Measurements from ENCODE around the gene CARD11. TPM values are rescaled to one million over a fixed set of nuclear protein-coding genes. Genes with fewer than 3 reads are reported as not detected.

Gene CARD11
- total and polyA plus RNA-seq, 7 experiments from 2014 or later: 13.3 to 136 (median 113) TPM

DNA sequence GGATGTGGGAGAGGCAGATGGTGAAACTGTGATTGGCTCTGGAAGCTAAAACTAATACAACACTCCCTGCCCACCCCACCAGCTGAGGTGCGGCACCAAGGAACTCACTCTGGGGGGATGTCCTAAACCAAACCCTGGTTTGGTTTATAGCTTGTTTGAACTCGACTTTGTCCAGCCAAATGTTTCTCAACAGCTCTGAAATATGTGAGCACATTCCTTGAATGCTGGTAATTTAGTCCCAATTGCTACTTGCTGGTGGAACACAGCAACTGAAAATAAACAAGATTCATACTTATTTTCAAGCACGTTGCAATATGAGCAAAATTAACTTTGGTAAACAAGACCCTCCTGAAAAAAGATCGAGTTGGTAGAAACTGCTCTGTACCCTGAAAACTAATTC lies 39.7 kb upstream of the CARD11 start:
- intact Hi-C loops (cut with micrococcal nuclease): no loop called here
- H3K27me3 ChIP-seq (ENCODE audit: control insufficient read depth in 2 of 2, insufficient read depth in 2 of 2, low read length in 2 of 2): no peaks in the 10 kb centered on the region
- CTCF ChIA-PET: interaction anchor here (1.3 kb wide), 1 partner anchor 72 kb away, joined by 3 read pairs; no protein-coding TSS in a partner anchor
- no peaks in the 10 kb centered on the region for H3K9me3 ChIP-seq (ENCODE audit: control insufficient read depth in 2 of 3, low read length in 3 of 3)
- peaks cover 0 to 2% (median 0%) of the 10 kb centered on the region in 5 donors for H3K27me3 Mint-ChIP-seq
- no peak overlapping the region for H3K4me3 ChIP-seq (ENCODE audit: low read length)
- H3K4me1 ChIP-seq (ENCODE audit: control insufficient read depth in 2 of 2, insufficient read depth in 2 of 2, low read length in 2 of 2): no peaks in the 10 kb centered on the region
- H3K4me1 Mint-ChIP-seq: peaks cover 0 to 13% (median 2%) of the 10 kb centered on the region in 7 donors
- DNase-seq: no peak
- H3K9me3 Mint-ChIP-seq: peaks cover 0 to 6% (median 0%) of the 10 kb centered on the region in 11 donors
- ATAC-seq: no peak
- H3K27ac Mint-ChIP-seq: no peak overlapping the region
- POLR2A ChIA-PET: interaction anchor here (1.4 kb wide), 1 partner anchor 37 kb away, joined by 3 read pairs; no protein-coding TSS in a partner anchor
- peaks cover 0 to 2% (median 0%) of the 10 kb centered on the region in 5 donors for H3K36me3 Mint-ChIP-seq
- H3K4me3 Mint-ChIP-seq: no peak overlapping the region
- no peaks in the 10 kb centered on the region for H3K36me3 ChIP-seq (ENCODE audit: control insufficient read depth in 2 of 3, insufficient read depth in 3 of 3, low read length in 3 of 3)
- no peak overlapping the region for H3K27ac ChIP-seq (ENCODE audit: low read depth, low read length)

DNA sequence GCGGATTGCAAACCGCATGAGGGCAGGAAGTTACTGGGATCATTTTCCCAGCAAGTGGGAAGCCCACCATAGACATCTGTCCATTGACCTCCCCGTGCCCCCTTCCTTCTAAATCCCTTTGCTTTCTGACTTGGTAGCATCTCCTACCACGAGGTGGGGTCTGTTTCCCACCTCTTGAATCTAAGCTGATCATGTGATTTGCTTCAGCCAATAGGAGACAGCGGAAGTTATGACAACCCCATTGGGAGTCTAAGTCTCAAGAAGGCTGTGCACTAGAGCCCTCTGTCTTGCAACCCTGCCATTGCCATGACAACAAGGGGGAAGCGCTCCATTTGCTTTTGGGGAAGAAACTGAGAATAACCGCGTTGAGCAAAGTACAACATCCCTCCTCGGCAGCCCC lies 39.2 kb upstream of the CARD11 start:
- ChIA-PET POLR2A (no interaction called here), CTCF (no interaction called here)
- no peak overlapping the region for H3K27ac Mint-ChIP-seq
- DNase-seq (no peak), ATAC-seq (no peak)
- H3K4me1 ChIP-seq (ENCODE audit: control insufficient read depth in 2 of 2, insufficient read depth in 2 of 2, low read length in 2 of 2): no peaks in the 10 kb centered on the region
- H3K9me3 Mint-ChIP-seq: peaks cover 0 to 6% (median 0%) of the 10 kb centered on the region in 11 donors
- H3K9me3 ChIP-seq (ENCODE audit: control insufficient read depth in 2 of 3, low read length in 3 of 3): no peaks in the 10 kb centered on the region
- H3K4me3 ChIP-seq (ENCODE audit: low read length): no peak overlapping the region
- H3K27me3 Mint-ChIP-seq: peaks cover 0 to 2% (median 0%) of the 10 kb centered on the region in 5 donors
- intact Hi-C loops (cut with micrococcal nuclease): no loop called here
- no peaks in the 10 kb centered on the region for H3K27me3 ChIP-seq (ENCODE audit: control insufficient read depth in 2 of 2, insufficient read depth in 2 of 2, low read length in 2 of 2)
- H3K27ac ChIP-seq (ENCODE audit: low read depth, low read length): no peak overlapping the region
- no peaks in the 10 kb centered on the region for H3K36me3 ChIP-seq (ENCODE audit: control insufficient read depth in 2 of 3, insufficient read depth in 3 of 3, low read length in 3 of 3)
- H3K4me1 Mint-ChIP-seq: peaks cover 0 to 13% (median 2%) of the 10 kb centered on the region in 7 donors
- peaks cover 0 to 2% (median 0%) of the 10 kb centered on the region in 5 donors for H3K36me3 Mint-ChIP-seq
- no peak overlapping the region for H3K4me3 Mint-ChIP-seq

GRCh38 chr7:3082386-3082785 lies 38.7 kb upstream of the CARD11 start:
- intact Hi-C loops (cut with micrococcal nuclease): no loop called here
- H3K36me3 Mint-ChIP-seq: peaks cover 0 to 2% (median 0%) of the 10 kb centered on the region in 5 donors
- peaks cover 0 to 13% (median 2%) of the 10 kb centered on the region in 7 donors for H3K4me1 Mint-ChIP-seq
- ChIA-PET CTCF (no interaction called here), POLR2A (no interaction called here)
- no peak overlapping the region for H3K4me3 ChIP-seq (ENCODE audit: low read length)
- no peaks in the 10 kb centered on the region for H3K27me3 ChIP-seq (ENCODE audit: control insufficient read depth in 2 of 2, insufficient read depth in 2 of 2, low read length in 2 of 2)
- H3K9me3 Mint-ChIP-seq: peaks cover 0 to 6% (median 0%) of the 10 kb centered on the region in 11 donors
- no peaks in the 10 kb centered on the region for H3K9me3 ChIP-seq (ENCODE audit: control insufficient read depth in 2 of 3, low read length in 3 of 3)
- no peaks in the 10 kb centered on the region for H3K36me3 ChIP-seq (ENCODE audit: control insufficient read depth in 2 of 3, insufficient read depth in 3 of 3, low read length in 3 of 3)
- H3K27ac Mint-ChIP-seq: no peak overlapping the region
- no peak for ATAC-seq
- H3K27ac ChIP-seq (ENCODE audit: low read depth, low read length): no peak overlapping the region
- H3K27me3 Mint-ChIP-seq: no peaks in the 10 kb centered on the region
- no peak overlapping the region for H3K4me3 Mint-ChIP-seq
- no peaks in the 10 kb centered on the region for H3K4me1 ChIP-seq (ENCODE audit: control insufficient read depth in 2 of 2, insufficient read depth in 2 of 2, low read length in 2 of 2)
- DNase-seq: no peak

DNA sequence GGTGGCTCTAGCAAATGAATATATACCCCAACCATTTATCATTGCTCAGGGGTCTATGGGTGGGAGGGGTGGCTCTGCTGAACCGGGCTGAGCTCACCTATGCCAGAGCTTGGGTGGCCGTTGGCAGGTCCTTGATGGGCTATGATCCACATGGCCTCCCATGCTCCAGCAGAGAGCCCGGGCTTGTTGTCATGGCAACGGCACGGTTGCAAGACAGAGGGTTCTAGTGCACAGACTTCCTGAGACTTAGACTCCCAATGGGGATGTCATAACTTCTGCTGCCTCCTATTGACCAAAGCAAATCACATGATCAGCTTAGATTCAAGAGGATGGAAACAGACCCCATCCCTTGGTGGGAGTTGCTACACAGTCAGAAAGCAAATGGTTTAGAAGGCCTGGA lies 36.4 kb upstream of the CARD11 start:
- Histone ChIP-seq H3K27ac (ENCODE audit: low read depth, low read length) (no peak overlapping the region), H3K9me3 (ENCODE audit: control insufficient read depth in 2 of 3, low read length in 3 of 3) (peaks cover 0 to 4% (median 0%) of the 10 kb centered on the region in 3 experiments), H3K4me1 (ENCODE audit: control insufficient read depth in 2 of 2, insufficient read depth in 2 of 2, low read length in 2 of 2) (no peaks in the 10 kb centered on the region), H3K36me3 (ENCODE audit: control insufficient read depth in 2 of 3, insufficient read depth in 3 of 3, low read length in 3 of 3) (no peaks in the 10 kb centered on the region), H3K4me3 (ENCODE audit: low read length) (no peak overlapping the region), H3K27me3 (ENCODE audit: control insufficient read depth in 2 of 2, insufficient read depth in 2 of 2, low read length in 2 of 2) (no peaks in the 10 kb centered on the region)
- DNase-seq: no peak
- ChIA-PET POLR2A (no interaction called here), CTCF (no interaction called here)
- Mint-ChIP-seq H3K4me3 (no peak overlapping the region), H3K27ac (no peak overlapping the region), H3K4me1 (peaks cover 0 to 7% (median 0%) of the 10 kb centered on the region in 7 donors), H3K27me3 (no peaks in the 10 kb centered on the region), H3K36me3 (peaks cover 0 to 6% (median 0%) of the 10 kb centered on the region in 5 donors), H3K9me3 (peaks cover 0 to 19% (median 0%) of the 10 kb centered on the region in 11 donors)
- ATAC-seq: no peak
- intact Hi-C loops (cut with micrococcal nuclease): no loop called here

- Mint-ChIP-seq H3K27me3 (no peaks in the 10 kb centered on the region), H3K4me3 (no peak overlapping the region), H3K36me3 (peaks cover 0 to 6% (median 0%) of the 10 kb centered on the region in 5 donors), H3K4me1 (peaks cover 0 to 6% (median 0%) of the 10 kb centered on the region in 7 donors), H3K9me3 (peaks cover 0 to 20% (median 1%) of the 10 kb centered on the region in 11 donors), H3K27ac (peak overlapping the region in 1 of 9 donors; percentile 32)
- H3K27me3 ChIP-seq (ENCODE audit: control insufficient read depth in 2 of 2, insufficient read depth in 2 of 2, low read length in 2 of 2): no peaks in the 10 kb centered on the region
- no peaks in the 10 kb centered on the region for H3K36me3 ChIP-seq (ENCODE audit: control insufficient read depth in 2 of 3, insufficient read depth in 3 of 3, low read length in 3 of 3)
- POLR2A ChIA-PET: no interaction called here
- ATAC-seq (no peak), DNase-seq (no peak)
- no peak overlapping the region for H3K27ac ChIP-seq (ENCODE audit: low read depth, low read length)
- H3K4me3 ChIP-seq (ENCODE audit: low read length): no peak overlapping the region
- intact Hi-C loops (cut with micrococcal nuclease): no loop called here
- peaks cover 0 to 4% (median 0%) of the 10 kb centered on the region in 3 experiments for H3K9me3 ChIP-seq (ENCODE audit: control insufficient read depth in 2 of 3, low read length in 3 of 3)
- no peaks in the 10 kb centered on the region for H3K4me1 ChIP-seq (ENCODE audit: control insufficient read depth in 2 of 2, insufficient read depth in 2 of 2, low read length in 2 of 2)
- CTCF ChIA-PET: no interaction called here
Observed at GRCh38 chr7:3078514-3078913, 34.8 kb upstream of the CARD11 start.

DNA sequence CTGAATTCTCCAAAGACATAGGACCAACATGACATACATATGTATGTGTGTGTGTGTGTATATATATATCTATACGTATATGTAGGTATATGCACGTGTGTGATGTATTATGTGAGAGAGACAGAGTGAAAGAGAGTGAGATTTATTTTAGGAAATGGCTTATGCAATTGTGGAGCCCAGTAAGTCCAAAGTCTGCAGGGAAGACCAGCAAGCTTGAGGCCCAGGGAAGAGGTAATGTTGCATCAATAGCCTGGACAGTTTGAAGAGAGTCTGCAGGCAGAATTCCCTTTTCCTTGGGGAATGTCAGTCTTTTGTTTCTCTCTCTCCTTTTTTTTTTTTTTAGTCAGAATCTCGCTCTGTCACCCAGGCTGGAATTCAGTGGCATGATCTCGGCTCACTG lies 33.0 kb upstream of the CARD11 start:
- peaks cover 0 to 20% (median 1%) of the 10 kb centered on the region in 11 donors for H3K9me3 Mint-ChIP-seq
- H3K9me3 ChIP-seq (ENCODE audit: control insufficient read depth in 2 of 3, low read length in 3 of 3): peaks cover 0 to 4% (median 0%) of the 10 kb centered on the region in 3 experiments
- no peaks in the 10 kb centered on the region for H3K27me3 ChIP-seq (ENCODE audit: control insufficient read depth in 2 of 2, insufficient read depth in 2 of 2, low read length in 2 of 2)
- ChIA-PET CTCF (interaction anchor here (1.9 kb wide), 1 partner anchor 11 kb away, joined by 8 read pairs; no protein-coding TSS in a partner anchor), POLR2A (no interaction called here)
- H3K27ac Mint-ChIP-seq: no peak overlapping the region
- ATAC-seq (no peak), DNase-seq (no peak)
- H3K4me3 Mint-ChIP-seq: no peak overlapping the region
- no peaks in the 10 kb centered on the region for H3K36me3 ChIP-seq (ENCODE audit: control insufficient read depth in 2 of 3, insufficient read depth in 3 of 3, low read length in 3 of 3)
- H3K27ac ChIP-seq (ENCODE audit: low read depth, low read length): no peak overlapping the region
- peaks cover 0 to 6% (median 0%) of the 10 kb centered on the region in 5 donors for H3K36me3 Mint-ChIP-seq
- no peaks in the 10 kb centered on the region for H3K27me3 Mint-ChIP-seq
- intact Hi-C loops (cut with micrococcal nuclease): no loop called here
- no peak overlapping the region for H3K4me3 ChIP-seq (ENCODE audit: low read length)
- H3K4me1 ChIP-seq (ENCODE audit: control insufficient read depth in 2 of 2, insufficient read depth in 2 of 2, low read length in 2 of 2): no peaks in the 10 kb centered on the region
- H3K4me1 Mint-ChIP-seq: peaks cover 0 to 10% (median 3%) of the 10 kb centered on the region in 7 donors

DNA sequence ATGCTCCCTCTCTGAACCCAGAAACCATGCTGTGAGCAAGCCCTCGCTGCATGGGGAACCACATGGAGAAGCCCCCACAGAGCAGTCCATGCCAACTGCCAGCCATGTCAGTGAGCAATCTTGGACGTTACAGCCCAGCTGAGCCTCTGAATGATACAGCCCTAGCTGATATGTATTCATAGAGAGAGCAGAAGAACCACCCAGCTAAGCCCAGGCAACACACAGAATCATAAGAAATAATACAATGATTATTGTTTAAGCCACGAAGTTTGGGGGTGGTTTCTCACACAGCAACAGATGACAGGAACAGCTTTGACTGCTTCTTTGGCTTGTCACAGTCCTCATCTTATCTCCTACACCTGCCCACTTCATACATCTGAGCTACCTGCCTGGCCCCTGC lies 32.5 kb upstream of the CARD11 start:
- CTCF ChIA-PET: interaction anchor here (1.9 kb wide), 1 partner anchor 11 kb away, joined by 8 read pairs; no protein-coding TSS in a partner anchor
- Mint-ChIP-seq H3K4me1 (peaks cover 0 to 10% (median 6%) of the 10 kb centered on the region in 7 donors), H3K27me3 (no peaks in the 10 kb centered on the region), H3K9me3 (peaks cover 1 to 24% (median 5%) of the 10 kb centered on the region in 11 donors), H3K27ac (no peak overlapping the region), H3K4me3 (no peak overlapping the region), H3K36me3 (peaks cover 0 to 11% (median 5%) of the 10 kb centered on the region in 5 donors)
- Histone ChIP-seq H3K4me3 (ENCODE audit: low read length) (no peak overlapping the region), H3K9me3 (ENCODE audit: control insufficient read depth in 2 of 3, low read length in 3 of 3) (peaks cover 0 to 4% (median 0%) of the 10 kb centered on the region in 3 experiments), H3K27ac (ENCODE audit: low read depth, low read length) (no peak overlapping the region), H3K36me3 (ENCODE audit: control insufficient read depth in 2 of 3, insufficient read depth in 3 of 3, low read length in 3 of 3) (no peaks in the 10 kb centered on the region), H3K27me3 (ENCODE audit: control insufficient read depth in 2 of 2, insufficient read depth in 2 of 2, low read length in 2 of 2) (no peaks in the 10 kb centered on the region), H3K4me1 (ENCODE audit: control insufficient read depth in 2 of 2, insufficient read depth in 2 of 2, low read length in 2 of 2) (no peaks in the 10 kb centered on the region)
- POLR2A ChIA-PET: interaction anchor here (1.1 kb wide), 1 partner anchor 18 kb away, joined by 3 read pairs; no protein-coding TSS in a partner anchor
- no peak for DNase-seq
- intact Hi-C loops (cut with micrococcal nuclease): no loop called here
- no peak for ATAC-seq
